Measurements from ENCODE around the gene CTPS2. TPM values are rescaled to one million over a fixed set of nuclear protein-coding genes. Genes with fewer than 3 reads are reported as not detected.

CTPS2 gene
- total RNA-seq, 1 donor from 2014 or later: 26.1 TPM

GRCh38 chrX:16658284-16658683, 54.2 kb downstream of the CTPS2 start:
- peaks cover 41% of the 10 kb centered on the region for H3K4me1 Mint-ChIP-seq (ENCODE audit: low read depth)
- peak; percentile 41 for TF ChIP-seq CTCF (IDR thresholded peaks at IDR 0.05)
- peaks cover 4% of the 10 kb centered on the region for H3K9me3 Mint-ChIP-seq (ENCODE audit: low read depth)
- no peak overlapping the region for H3K4me3 Mint-ChIP-seq (ENCODE audit: unreplicated experiment)
- no peaks in the 10 kb centered on the region for H3K27me3 Mint-ChIP-seq (ENCODE audit: low read depth)
- H3K36me3 Mint-ChIP-seq (ENCODE audit: low read depth): peaks cover 9% of the 10 kb centered on the region
- H3K27ac Mint-ChIP-seq (ENCODE audit: unreplicated experiment): peak overlapping the region; percentile 58
- DNase-seq (ENCODE audit: low spot score): no peak

DNA sequence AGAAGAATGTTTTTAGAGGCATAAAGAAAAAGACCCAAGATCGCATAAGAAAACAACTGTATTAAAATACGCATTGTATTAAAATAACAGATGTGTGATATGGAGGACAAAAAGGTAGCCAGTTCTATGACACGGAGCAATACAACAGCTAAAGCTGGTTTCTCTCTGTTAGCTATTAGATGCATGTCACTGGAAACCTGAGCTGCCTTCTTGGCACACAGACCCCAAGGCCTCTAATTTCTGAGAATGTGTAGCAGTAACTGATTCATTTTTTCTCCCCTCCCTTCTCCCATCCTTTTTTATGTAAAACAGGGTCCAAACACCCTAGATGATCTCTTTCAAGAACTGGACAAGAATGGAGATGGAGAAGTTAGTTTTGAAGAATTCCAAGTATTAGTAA, 58.4 kb downstream of the CTPS2 start:
- TF ChIP-seq CTCF (IDR thresholded peaks at IDR 0.05): no peak
- Mint-ChIP-seq H3K36me3 (ENCODE audit: low read depth) (peaks cover 9% of the 10 kb centered on the region), H3K27me3 (ENCODE audit: low read depth) (no peaks in the 10 kb centered on the region), H3K4me3 (ENCODE audit: unreplicated experiment) (no peak overlapping the region), H3K27ac (ENCODE audit: unreplicated experiment) (no peak overlapping the region), H3K4me1 (ENCODE audit: low read depth) (peaks cover 37% of the 10 kb centered on the region), H3K9me3 (ENCODE audit: low read depth) (peaks cover 4% of the 10 kb centered on the region)
- DNase-seq (ENCODE audit: low spot score): no peak

DNA sequence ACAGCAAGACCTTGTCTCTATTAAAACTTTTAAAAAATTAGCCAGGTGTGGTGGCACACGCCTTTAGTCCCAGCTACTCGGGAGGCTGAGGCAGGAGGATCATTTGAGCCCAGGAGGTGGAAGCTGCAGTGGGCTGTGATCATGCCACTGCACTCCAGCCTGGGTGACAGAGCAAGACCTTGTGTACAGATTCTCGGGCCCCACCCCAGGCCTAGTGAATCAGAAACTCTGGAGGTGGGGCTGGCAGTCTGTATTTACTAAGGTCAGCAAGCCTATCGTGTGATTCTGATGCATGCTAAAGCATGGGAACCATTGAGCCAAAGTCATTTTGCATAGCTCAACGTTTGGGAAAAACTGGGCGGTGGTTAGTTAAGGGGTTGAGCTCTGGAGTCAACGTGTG, 59.0 kb downstream of the CTPS2 start:
- H3K4me3 Mint-ChIP-seq (ENCODE audit: unreplicated experiment): no peak overlapping the region
- no peak for DNase-seq (ENCODE audit: low spot score)
- no peaks in the 10 kb centered on the region for H3K27me3 Mint-ChIP-seq (ENCODE audit: low read depth)
- no peak overlapping the region for H3K27ac Mint-ChIP-seq (ENCODE audit: unreplicated experiment)
- H3K36me3 Mint-ChIP-seq (ENCODE audit: low read depth): peaks cover 8% of the 10 kb centered on the region
- TF ChIP-seq CTCF (IDR thresholded peaks at IDR 0.05): no peak
- peaks cover 3% of the 10 kb centered on the region for H3K9me3 Mint-ChIP-seq (ENCODE audit: low read depth)
- H3K4me1 Mint-ChIP-seq (ENCODE audit: low read depth): peaks cover 37% of the 10 kb centered on the region

- no peak overlapping the region for H3K4me3 Mint-ChIP-seq (ENCODE audit: unreplicated experiment)
- H3K27me3 Mint-ChIP-seq (ENCODE audit: low read depth): no peaks in the 10 kb centered on the region
- H3K4me1 Mint-ChIP-seq (ENCODE audit: low read depth): peaks cover 30% of the 10 kb centered on the region
- no peak for DNase-seq (ENCODE audit: low spot score)
- no peak overlapping the region for H3K27ac Mint-ChIP-seq (ENCODE audit: unreplicated experiment)
- peaks cover 9% of the 10 kb centered on the region for H3K36me3 Mint-ChIP-seq (ENCODE audit: low read depth)
- TF ChIP-seq CTCF (IDR thresholded peaks at IDR 0.05): no peak
- no peaks in the 10 kb centered on the region for H3K9me3 Mint-ChIP-seq (ENCODE audit: low read depth)
Measured at GRCh38 chrX:16651391-16652024, 61.0 kb downstream of the CTPS2 start.

GRCh38 chrX:16649858-16650257, 62.6 kb downstream of the CTPS2 start, which contains the start of gene S100G:
TSS of gene S100G (plus strand) at chrX:16650158. CDS start at chrX:16651007, 849 bp downstream.
- H3K27me3 Mint-ChIP-seq (ENCODE audit: low read depth): no peaks in the 10 kb centered on the region
- no peak for TF ChIP-seq CTCF (IDR thresholded peaks at IDR 0.05)
- H3K4me3 Mint-ChIP-seq (ENCODE audit: unreplicated experiment): no peak within 1 kb of the TSS
- no peak within 1 kb of the TSS for H3K27ac Mint-ChIP-seq (ENCODE audit: unreplicated experiment)
- H3K9me3 Mint-ChIP-seq (ENCODE audit: low read depth): no peaks in the 10 kb centered on the region
- H3K36me3 Mint-ChIP-seq (ENCODE audit: low read depth): peaks cover 11% of the 10 kb centered on the region
- peaks cover 28% of the 10 kb centered on the region for H3K4me1 Mint-ChIP-seq (ENCODE audit: low read depth)
- DNase-seq (ENCODE audit: low spot score): no peak
